PC-3 (cell line): Measurements from ENCODE around the gene SELENOP. TPM values are rescaled to one million over a fixed set of nuclear protein-coding genes. Genes with fewer than 3 reads are reported as not detected.

Source experiments
- ATAC-seq: fragments of 200-7000 bp; cut with Tn5 transposase; 2 replicates; pipeline ENCODE4 v1.9.1; 2020; ENCODE audit warnings: mild to moderate bottlenecking, moderate library complexity
- BruUV-seq: library from RNA; stranded (reverse); fragments of 400-500 nt; replicated peaks from 2 replicates; lab custom pipeline; 2021; lab: Mats Ljungman, UMichigan
- CTCF ChIA-PET: fragments of 300-600 bp; sonication (Branson Sonifier 250); formaldehyde crosslinking; loops from one replicate; lab custom pipeline; 2022; ENCODE audit warnings: antibody characterized with exemption; lab: Charles Lee
- POLR2A ChIA-PET: fragments of 300-600 bp; sonication (Branson Sonifier 250); formaldehyde crosslinking; loops from one replicate; lab custom pipeline; 2022; ENCODE audit warnings: antibody characterized with exemption; ENCODE audit not compliant: unreplicated experiment; lab: Charles Lee
- DNase-seq: peaks from one replicate; pipeline ENCODE4 v3.0.0-alpha.2; 2015
- H2AFZ ChIP-seq: fragments of 300-600 bp; sonication (generic); 2 replicates; pipeline ENCODE4 v1.6.0; 2016; ENCODE audit warnings: antibody characterized with exemption, low read length
- H3F3A ChIP-seq: fragments of 300-600 bp; sonication (generic); one replicate; pipeline ENCODE4 v1.6.0; 2017; ENCODE audit warnings: antibody characterized with exemption, low read length, control low read depth, mild to moderate bottlenecking; ENCODE audit not compliant: unreplicated experiment
- H3K27ac ChIP-seq: fragments of 300-600 bp; sonication (generic); 2 replicates; pipeline ENCODE4 v1.5.1; 2016; ENCODE audit warnings: mild to moderate bottlenecking, low read length
- H3K27me3 ChIP-seq: fragments of 300-600 bp; sonication (generic); 2 replicates; pipeline ENCODE4 v1.6.1; 2016; ENCODE audit warnings: low read length, mixed read lengths
- H3K36me3 ChIP-seq: fragments of 300-600 bp; sonication (generic); 2 replicates; pipeline ENCODE4 v1.6.1; 2016; ENCODE audit warnings: low read depth, mixed run types, low read length, mixed read lengths
- H3K4me1 ChIP-seq: fragments of 300-600 bp; sonication (generic); 2 replicates; pipeline ENCODE4 v1.5.1; 2016; ENCODE audit warnings: low read length; ENCODE audit not compliant: insufficient read depth
- H3K4me2 ChIP-seq: fragments of 300-600 bp; sonication (generic); 2 replicates; pipeline ENCODE4 v1.6.0; 2016; ENCODE audit warnings: low read length
- H3K4me3 ChIP-seq: fragments of 300-600 bp; sonication (generic); 2 replicates; pipeline ENCODE4 v1.5.1; 2016; ENCODE audit warnings: mild to moderate bottlenecking, low read length, mixed read lengths
- H3K79me2 ChIP-seq: fragments of 300-600 bp; sonication (generic); 2 replicates; pipeline ENCODE4 v1.6.1; 2017; ENCODE audit warnings: low read length, mixed read lengths
- H3K9ac ChIP-seq: fragments of 300-600 bp; sonication (generic); 2 replicates; pipeline ENCODE4 v1.6.0; 2016; ENCODE audit warnings: mild to moderate bottlenecking, low read length
- H3K9me2 ChIP-seq: fragments of 300-600 bp; sonication (generic); replicated peaks from 2 replicates; pipeline ENCODE4 v1.6.1; 2016; ENCODE audit warnings: mixed run types, low read length, mixed read lengths
- H3K9me3 ChIP-seq: fragments of 300-600 bp; sonication (generic); 2 replicates; pipeline ENCODE4 v1.6.1; 2016; ENCODE audit warnings: low read length, mixed read lengths
- H4K20me1 ChIP-seq: fragments of 300-600 bp; sonication (generic); 2 replicates; pipeline ENCODE4 v1.6.1; 2016; ENCODE audit warnings: low read length, mixed read lengths
- EZH2 ChIP-seq: fragments of 300-600 bp; sonication (generic); IDR thresholded peaks from one replicate; pipeline ENCODE4 v1.6.1; 2017; ENCODE audit warnings: antibody characterized with exemption, mild to moderate bottlenecking, low read length; ENCODE audit not compliant: unreplicated experiment
- EZH2phosphoT487 ChIP-seq: fragments of 300-600 bp; sonication (generic); IDR thresholded peaks from 2 replicates; pipeline ENCODE4 v1.6.1; 2018; ENCODE audit warnings: mild to moderate bottlenecking, antibody characterized with exemption, low read length, borderline replicate concordance
- intact Hi-C: fragments of 100-400 bp; cut with micrococcal nuclease; formaldehyde crosslinking; loops from 2 replicates; pipeline ENCODE4 v1.9.0; 2023
- total RNA-seq: library from RNA; depleted of rRNA; stranded (reverse); fragments of >200 nt; gene quantifications from 2 replicates; pipeline ENCODE4 v1.2.3, GENCODE V29; 2014
- TF ChIP-seq, protein P1 (sequence below): fragments of 300-600 bp; sonication (generic); conservative IDR thresholded peaks from 2 replicates; pipeline ENCODE4 v1.5.1; 2017; ENCODE audit warnings: antibody characterized with exemption, low read depth, mild to moderate bottlenecking, low read length

The SELENOP gene
- total RNA-seq, 1 experiment from 2014 or later = 3.3 TPM

DNA sequence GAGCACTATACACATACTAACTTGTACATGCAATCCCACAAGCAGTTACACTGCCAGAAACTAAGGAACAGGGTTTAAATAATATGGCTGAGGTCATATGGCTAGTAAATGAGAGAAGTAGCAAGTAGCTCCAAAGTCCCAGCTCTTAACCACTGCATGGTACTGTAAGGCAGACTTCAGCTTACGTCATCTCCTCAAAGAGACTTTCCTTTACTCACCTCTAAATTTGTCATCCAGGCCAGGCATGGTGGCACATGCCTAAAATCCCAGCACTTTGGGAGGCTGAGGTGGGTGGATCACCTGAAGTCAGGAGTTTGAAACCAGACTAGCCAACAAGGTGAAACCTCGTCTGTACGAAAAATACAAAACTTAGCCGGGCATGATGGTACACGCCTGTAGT, 20.4 kb upstream of the SELENOP start:
- TF ChIP-seq EZH2phosphoT487 (no peak), EZH2 (no peak)
- TF ChIP-seq, protein P1, sequence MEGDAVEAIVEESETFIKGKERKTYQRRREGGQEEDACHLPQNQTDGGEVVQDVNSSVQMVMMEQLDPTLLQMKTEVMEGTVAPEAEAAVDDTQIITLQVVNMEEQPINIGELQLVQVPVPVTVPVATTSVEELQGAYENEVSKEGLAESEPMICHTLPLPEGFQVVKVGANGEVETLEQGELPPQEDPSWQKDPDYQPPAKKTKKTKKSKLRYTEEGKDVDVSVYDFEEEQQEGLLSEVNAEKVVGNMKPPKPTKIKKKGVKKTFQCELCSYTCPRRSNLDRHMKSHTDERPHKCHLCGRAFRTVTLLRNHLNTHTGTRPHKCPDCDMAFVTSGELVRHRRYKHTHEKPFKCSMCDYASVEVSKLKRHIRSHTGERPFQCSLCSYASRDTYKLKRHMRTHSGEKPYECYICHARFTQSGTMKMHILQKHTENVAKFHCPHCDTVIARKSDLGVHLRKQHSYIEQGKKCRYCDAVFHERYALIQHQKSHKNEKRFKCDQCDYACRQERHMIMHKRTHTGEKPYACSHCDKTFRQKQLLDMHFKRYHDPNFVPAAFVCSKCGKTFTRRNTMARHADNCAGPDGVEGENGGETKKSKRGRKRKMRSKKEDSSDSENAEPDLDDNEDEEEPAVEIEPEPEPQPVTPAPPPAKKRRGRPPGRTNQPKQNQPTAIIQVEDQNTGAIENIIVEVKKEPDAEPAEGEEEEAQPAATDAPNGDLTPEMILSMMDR = no peak
- Histone ChIP-seq H4K20me1 (no peaks in the 10 kb centered on the region), H3F3A (no peaks in the 10 kb centered on the region), H3K9me3 (no peaks in the 10 kb centered on the region), H3K79me2 (no peaks in the 10 kb centered on the region), H2AFZ (no peak overlapping the region), H3K27me3 (no peaks in the 10 kb centered on the region), H3K9me2 (no peaks in the 10 kb centered on the region), H3K4me3 (no peak overlapping the region), H3K4me1 (no peaks in the 10 kb centered on the region), H3K4me2 (no peak overlapping the region), H3K9ac (no peak overlapping the region), H3K36me3 (no peaks in the 10 kb centered on the region), H3K27ac (no peak overlapping the region)
- DNase-seq (no peak), ATAC-seq (no peak)
- BruUV-seq = no TSS peak
- POLR2A ChIA-PET = no interaction called here
- intact Hi-C loops = no loop called here
- CTCF ChIA-PET = no interaction called here

DNA sequence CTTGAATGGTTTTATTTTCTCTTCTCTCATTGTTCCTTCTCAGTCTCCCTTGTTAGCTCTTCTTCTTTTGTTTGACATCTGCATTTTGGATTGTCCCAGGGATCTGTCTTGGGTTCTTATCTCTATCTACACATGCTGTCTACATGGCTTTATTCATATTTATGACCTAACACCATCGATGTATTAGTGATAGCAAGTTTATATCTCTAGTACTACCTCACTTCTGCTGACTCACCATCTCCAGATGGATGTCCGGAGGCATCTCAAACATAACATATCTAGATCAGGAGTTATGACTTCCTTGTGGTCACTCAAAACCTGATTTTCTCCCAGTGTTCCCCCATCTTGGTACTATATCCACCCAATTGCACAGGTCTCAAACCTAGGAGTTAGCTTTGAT, 19.2 kb upstream of the SELENOP start:
- Histone ChIP-seq H3F3A (no peaks in the 10 kb centered on the region), H3K9me3 (no peaks in the 10 kb centered on the region), H3K27ac (no peak overlapping the region), H3K4me1 (no peaks in the 10 kb centered on the region), H4K20me1 (no peaks in the 10 kb centered on the region), H3K9me2 (no peaks in the 10 kb centered on the region), H3K36me3 (no peaks in the 10 kb centered on the region), H3K4me3 (no peak overlapping the region), H2AFZ (no peak overlapping the region), H3K79me2 (no peaks in the 10 kb centered on the region), H3K9ac (no peak overlapping the region), H3K4me2 (no peak overlapping the region), H3K27me3 (no peaks in the 10 kb centered on the region)
- intact Hi-C loops = no loop called here
- ATAC-seq (no peak), DNase-seq (no peak)
- ChIA-PET CTCF (no interaction called here), POLR2A (no interaction called here)
- no TSS peak for BruUV-seq
- TF ChIP-seq, protein P1 = no peak
- TF ChIP-seq EZH2 = no peak
- no peak for TF ChIP-seq EZH2phosphoT487

DNA sequence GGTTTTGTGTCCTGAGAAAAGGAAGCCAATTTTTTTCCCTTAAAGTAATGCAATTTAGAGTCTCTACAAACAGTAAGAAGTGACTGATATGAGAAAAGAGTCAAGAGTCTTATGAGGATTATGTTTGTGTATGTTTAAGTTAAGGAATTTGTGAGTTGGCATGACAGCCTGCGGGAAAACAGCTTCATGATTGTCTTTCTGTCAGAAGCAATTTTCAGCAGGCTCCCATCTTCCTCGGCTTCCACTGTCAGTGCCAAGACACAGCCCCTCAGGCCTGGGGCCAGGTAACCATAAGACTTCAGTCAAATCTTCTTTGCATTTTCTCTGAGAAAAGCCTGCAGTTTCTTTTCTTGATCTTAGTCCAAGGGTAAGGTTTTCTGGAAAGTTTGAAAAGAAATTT, 17.0 kb upstream of the SELENOP start:
- Histone ChIP-seq H3K4me3 (no peak overlapping the region), H3K9ac (no peak overlapping the region), H3K27ac (no peak overlapping the region), H3K36me3 (no peaks in the 10 kb centered on the region), H3K27me3 (no peaks in the 10 kb centered on the region), H3K9me3 (no peaks in the 10 kb centered on the region), H4K20me1 (no peaks in the 10 kb centered on the region), H3K79me2 (no peaks in the 10 kb centered on the region), H2AFZ (no peak overlapping the region), H3K4me1 (no peaks in the 10 kb centered on the region), H3F3A (no peaks in the 10 kb centered on the region), H3K9me2 (no peaks in the 10 kb centered on the region), H3K4me2 (no peak overlapping the region)
- ChIA-PET CTCF (no interaction called here), POLR2A (no interaction called here)
- no peak for DNase-seq
- TF ChIP-seq, protein P1 = no peak
- TF ChIP-seq EZH2phosphoT487 (no peak), EZH2 (no peak)
- ATAC-seq = no peak
- no TSS peak for BruUV-seq
- intact Hi-C loops = no loop called here
